IPS-NIHi11 (cell line): Measurements from ENCODE around the gene SORD.
"Not testable (repeated sequence)": the region's sequence is repeated elsewhere in the genome, so short reads cannot be mapped to it uniquely, and the experiment has no call there.

Experiments used
- DNase-seq: peaks from one replicate; pipeline ENCODE4 v3.0.0; 2012; ENCODE audit warnings: mixed read lengths, low spot score

Gene SORD

DNA sequence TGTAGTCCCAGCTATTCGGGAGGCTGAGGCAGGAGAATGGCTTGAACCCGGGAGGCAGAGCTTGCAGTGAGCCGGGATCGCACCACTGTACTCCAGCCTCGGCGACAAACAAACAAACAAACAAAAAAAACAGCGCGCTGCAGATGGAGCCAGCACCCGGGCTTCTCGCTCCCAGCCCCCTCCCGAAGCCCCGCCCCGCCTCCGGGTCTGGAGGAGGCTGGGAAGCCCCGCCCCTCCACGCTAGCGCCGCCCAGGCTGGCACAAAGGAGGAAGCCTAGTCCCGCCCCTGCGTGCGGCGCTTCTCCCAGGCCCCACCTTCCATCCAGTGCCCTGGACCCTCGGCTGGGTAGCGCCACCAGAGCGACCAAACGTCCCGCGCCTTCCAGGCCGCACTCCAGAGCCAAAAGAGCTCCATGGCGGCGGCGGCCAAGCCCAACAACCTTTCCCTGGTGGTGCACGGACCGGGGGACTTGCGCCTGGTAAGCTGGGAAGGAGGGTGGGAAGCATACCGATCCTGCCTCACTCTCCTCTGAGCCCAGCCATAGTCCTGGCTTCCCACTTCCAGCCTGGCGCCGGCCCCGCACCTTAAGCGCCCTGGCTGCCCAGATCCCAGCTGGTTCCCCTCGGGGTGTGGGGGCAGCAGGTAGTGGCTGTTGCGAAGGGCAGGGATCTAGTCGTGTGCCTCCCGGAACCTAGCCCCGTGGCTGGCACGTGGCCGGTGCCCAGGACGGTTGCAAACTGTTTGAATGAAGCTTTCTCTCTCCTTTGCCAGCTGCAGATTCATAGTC, at the start of gene SORD:
SORD (plus strand) TSS at position 325 of the 788 bp plus-strand sequence; CDS start at position 414, 89 bp downstream.
- DNase-seq, result peak; percentile 99

DNA sequence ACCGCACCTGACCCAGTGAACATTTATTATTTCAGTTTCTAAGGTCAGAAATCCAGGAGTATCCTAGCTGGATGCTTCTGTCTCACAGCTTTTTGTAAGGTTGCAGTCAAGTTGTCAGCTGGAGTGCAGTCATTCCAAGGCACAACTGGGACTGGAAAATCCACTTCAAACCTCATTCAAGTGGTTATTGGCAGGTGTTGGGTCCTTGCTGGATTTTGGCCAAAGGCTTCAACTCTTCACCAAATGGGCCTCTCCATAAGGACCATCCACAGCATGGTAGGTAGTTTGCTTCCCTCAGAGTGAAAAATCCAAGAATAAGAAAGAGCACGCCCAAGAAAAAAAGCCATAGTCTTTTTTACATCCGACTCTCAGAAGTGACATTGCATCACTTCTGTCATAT, 46.8 kb upstream of the SORD start:
- DNase-seq, result not testable (repeated sequence)

DNA sequence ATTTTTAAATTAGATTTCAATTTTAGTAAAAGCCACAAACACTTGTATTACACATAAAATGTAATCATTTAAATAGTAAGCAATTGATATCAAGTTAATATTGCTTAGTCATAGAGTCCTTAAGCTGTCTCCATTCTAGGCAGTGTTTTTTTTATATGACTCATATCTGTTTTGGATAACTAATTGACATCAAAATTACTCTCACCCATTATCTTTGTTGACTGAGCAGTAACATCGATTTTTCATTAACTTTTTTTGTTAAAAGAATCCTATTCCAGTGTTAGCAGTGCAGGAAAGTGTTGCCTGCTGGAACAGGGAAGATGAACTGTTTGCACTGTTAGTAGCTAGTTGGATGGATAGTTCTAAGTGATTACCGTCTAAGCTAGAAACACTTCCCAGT, 45.2 kb upstream of the SORD start:
- DNase-seq, result not testable (repeated sequence)

DNA sequence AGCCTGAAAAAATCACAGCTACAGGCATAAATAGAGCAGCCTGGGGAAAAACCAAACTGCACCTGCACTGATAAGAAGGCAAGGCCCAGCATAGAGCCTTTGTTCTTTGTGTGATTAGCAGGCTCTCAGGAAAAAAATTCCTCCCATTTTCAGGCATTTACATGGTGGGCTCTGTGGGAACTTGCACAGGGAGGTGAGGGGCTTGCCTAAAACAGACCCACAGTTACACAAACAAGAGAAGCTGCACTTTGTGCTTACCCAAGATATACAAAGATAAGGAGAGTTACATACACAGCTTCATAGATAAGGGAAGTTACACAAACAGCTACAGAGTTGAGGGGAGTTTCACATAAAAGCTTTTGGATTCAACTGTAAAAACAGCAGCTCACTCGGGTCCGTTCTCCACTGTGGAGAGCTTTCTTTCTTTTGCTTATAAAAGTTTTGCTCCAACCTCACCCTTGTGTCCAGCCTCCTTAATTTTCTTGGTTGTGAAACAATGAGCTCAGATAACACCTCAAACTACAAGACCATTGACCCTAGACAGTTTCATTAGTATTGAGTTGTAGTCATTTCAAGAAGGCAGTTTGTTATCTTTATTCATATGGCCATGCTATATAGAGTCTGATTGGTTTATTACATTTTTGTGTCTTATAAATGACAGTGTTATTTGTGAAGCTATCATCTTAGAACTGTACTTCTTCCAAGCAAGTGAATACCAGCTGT, 43.2 kb upstream of the SORD start:
- not testable (repeated sequence) for DNase-seq

DNA sequence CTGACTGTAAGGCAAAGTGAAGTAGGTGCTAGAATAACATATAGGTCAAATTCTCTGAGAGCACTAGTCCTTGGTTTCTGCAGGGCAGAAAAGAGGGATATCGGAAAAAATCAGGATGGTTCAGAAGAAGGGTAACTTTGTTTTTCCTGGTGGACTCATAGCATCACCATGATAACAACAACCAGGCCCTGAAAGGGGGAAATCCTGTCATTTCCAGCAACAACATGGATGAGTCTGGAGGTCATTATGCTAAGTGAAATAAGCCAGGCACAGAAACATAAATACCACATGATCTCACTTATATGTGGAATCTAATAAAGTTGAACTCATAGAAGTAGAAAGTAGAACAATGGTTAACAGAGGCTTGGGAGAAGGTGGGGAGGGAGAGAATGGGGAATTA, 38.9 kb upstream of the SORD start:
- not testable (repeated sequence) for DNase-seq

DNA sequence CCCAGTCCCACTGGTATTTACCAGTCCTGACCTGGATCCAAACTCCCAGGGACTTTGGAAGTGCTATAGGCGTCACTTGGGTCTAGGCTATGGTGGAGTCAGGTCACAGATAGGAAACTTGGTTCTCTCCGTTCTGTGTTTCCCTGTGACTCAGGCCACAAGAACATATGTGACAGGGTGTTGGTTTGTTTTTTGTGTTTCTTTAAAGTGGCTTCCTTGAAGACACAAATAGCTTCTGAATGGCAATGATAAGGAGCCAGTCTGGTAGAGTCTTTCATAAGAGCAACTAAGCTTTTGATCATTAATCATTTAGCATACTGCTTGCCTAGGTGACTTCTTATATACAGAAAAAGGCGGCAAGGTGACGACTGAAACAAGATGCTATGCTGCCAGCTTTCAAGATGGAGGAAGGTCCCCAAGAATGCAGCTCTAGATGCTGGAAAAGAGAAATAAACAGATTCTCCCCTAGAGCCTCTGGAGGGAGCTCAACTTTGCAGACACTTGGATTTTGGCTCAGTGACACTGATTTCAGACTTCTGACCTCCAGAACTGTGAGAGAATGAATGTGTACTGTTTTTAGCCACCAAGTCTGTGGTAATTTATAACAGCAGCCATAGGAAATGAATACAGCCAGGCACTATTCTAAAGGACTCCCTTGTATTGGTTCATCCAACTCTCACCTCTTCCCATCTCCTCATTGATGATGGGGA, 36.5 kb upstream of the SORD start:
- not testable (repeated sequence) for DNase-seq

DNA sequence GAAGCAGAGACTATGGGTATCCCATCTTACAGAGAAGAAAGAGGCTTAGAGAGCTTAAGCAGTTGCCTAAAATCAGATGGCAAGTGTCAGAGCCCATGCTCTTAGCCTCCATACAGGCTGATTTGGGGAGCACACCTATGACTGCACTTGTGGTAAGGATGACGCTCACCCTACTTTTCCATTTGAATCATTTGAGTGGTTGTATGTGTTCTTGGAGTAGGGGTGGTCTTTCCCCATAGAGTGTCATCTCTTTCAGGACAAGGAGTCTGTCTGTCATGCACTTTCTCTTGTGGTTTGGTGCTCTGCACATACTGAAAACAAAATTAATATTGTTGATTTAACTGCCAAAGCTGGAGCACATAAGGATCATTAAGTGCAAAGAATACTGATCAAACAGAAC, 35.3 kb upstream of the SORD start:
- DNase-seq, result not testable (repeated sequence)

DNA sequence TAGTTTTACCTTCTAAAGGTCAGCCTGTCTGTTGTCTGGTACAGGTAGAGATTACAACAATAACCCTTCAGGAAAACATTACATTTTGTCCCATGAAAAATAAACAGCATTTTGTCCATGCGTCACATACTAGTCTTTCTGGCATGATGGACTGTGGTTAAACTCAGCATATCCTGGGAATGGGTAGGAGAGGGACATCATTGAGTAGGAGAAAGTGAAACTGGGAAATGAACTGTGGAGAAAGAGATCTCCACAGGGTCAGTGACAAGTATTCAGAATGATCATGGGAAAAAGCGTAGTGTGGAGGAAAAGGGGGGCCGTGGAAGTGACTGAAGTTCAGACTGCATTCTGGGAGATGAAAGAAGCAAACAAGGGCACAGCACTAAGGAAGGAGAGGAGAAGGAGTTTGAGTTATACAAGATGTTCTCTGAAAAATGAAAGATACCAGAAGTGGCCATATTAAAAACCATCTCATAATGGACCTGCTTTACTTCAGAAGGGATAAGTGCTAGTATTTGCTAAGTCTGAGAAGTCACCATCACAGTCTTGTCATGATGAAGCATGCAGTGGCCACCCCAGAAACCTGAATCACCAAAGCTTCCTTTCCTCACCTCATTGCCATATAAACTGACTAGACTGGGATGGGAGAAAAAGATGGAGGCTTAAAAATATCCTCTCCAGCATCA, 34.7 kb upstream of the SORD start:
- not testable (repeated sequence) for DNase-seq

DNA sequence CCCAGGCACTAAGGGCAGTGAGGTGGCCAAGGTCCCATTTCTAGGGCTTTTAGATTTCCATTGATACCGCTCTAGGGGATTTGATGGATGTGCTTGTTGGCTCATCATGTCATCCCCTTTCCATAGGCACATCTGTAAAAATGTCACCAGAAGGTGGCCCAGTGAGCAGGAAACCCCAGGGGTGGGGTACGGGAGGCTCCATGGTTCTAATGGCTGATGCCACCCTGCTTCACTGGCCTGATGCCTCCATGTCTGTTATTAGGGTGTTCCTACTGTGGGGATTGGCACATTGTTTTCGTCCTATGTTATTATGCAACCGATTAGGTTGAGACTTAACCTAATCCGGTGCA, 34.1 kb upstream of the SORD start:
- not testable (repeated sequence) for DNase-seq

DNA sequence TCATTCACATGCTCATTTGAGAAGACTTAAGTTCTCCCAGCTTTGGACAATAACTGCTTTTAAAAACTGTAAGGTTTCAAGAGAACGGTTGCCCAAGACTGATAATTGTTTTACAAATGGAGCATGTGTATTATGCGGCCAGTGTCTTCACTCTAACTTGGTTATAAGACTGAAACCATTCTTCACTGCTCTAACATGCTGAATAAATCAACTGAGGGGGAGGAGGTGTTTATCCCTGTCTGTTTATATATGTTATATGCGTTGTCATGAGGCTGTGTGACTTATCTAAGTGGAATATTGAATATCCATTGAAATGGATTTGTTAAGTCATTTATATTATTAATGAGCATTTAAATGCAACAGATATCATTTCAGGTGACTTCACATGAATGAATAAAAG, 25.4 kb upstream of the SORD start:
- not testable (repeated sequence) for DNase-seq

DNA sequence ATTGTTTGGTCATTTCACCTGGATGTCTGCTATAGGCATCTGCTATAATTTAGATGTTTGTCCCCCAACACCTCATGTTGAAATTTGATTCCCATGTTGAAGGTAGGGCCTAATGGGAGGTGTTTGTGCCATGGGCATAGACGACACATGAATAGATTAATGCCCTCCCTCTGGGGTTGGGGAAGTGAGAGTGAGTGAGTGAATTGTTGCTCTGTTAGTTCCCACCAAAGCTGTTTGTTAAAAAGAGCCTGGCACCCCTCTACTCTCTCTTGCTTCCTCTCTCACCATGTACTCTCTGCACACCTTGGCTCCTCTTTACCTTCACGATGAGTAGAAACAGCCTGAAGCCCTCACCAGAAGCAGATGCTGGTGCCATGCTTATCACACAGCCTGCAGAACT, 23.9 kb upstream of the SORD start:
- no peak for DNase-seq

DNA sequence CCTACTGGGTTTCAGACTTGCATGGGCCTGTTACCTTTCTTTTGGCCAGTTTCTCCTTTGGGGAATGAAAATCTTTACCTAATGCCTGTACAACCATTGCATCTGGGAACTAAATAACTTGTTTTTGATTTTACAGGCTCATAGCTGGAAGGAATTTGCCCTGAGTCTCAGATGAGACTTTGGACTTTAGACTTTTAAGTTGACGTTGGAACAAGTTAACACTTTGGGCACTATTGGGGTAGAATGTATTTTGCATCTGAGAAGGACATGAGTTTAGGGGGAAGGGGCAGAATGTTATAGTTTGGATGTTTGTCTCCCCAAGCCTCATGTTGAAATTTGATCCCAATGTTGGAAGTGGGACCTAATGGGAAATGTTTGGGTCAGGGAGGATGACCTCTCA, 21.8 kb upstream of the SORD start:
- DNase-seq, result not testable (repeated sequence)

DNA sequence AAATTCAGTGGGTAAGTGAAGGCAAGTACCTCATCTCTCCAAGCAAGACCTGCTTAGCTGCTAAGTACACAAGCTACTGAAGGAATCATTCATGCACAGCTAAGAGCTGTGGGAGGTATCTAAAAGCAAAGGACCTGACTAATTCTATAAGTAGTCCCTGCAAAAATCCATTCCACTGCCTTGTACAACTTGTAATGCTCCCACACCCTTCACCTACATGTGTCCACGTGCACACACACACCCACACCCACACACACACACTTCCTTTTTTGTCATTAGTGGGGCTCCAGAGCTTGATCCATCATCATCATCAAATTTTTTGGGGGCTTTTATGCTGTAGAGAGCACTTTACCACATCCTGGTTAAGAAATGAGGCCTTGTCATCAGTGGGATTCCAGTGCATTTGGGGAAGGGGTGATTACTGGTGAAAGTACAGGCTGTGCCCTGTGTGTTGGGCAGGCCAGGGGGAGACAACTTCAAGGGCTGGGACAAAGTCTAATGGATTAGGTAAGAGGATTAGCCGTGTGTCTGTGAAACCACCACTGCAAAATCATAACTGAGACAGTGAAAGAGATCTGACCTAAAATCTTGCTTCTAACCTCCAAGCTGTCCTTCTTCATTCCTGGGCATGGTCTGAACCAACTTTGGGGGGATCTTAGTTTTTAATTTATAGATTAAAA, 19.1 kb upstream of the SORD start:
- DNase-seq, result not testable (repeated sequence)

DNA sequence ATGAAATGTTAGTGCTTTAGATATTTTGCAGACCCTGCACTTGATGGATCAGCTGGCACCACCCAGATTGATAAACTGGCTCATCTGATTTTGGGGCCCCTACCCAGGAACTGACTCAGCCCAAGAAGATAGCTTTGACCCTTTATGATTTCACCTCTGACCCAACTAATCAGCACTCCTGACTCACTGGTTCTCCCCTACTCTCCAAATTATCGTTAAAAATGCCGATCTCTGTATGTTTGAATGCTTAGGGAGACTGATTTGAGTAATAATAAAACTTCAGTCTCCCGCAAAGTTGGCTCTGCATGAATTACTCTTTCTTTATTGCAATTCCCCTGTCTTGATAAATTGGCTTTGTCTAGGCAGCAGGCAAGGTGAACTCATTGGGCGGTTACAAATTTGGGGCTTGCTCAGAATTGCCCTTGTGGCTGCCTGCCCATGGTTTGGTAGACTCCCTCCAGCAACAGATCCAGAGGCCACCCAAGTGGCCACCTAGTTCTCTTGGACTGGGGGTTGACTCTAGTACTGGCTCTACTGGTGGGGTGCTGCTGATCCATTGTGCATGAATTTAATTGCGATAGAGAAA, 18.3 kb upstream of the SORD start:
- not testable (repeated sequence) for DNase-seq

DNA sequence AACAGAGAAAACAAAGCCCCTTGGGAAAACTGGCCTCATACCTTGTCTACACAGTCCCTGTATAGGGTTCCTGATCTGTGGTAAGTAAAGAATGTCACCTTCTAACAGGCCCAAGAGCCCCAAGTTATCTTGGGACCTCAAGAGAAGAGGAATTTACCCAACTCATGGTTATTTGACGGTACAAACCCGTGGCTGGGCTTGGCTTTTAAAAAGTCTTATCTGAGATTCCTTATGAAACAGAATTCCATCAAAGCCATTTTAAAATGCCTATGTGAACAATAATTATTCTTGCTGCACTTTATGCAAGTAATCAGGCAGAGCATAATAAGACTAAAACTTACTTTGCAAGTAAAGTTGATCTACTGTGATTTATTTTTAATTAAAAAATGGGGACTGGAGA, 13.9 kb upstream of the SORD start:
- no peak for DNase-seq

DNA sequence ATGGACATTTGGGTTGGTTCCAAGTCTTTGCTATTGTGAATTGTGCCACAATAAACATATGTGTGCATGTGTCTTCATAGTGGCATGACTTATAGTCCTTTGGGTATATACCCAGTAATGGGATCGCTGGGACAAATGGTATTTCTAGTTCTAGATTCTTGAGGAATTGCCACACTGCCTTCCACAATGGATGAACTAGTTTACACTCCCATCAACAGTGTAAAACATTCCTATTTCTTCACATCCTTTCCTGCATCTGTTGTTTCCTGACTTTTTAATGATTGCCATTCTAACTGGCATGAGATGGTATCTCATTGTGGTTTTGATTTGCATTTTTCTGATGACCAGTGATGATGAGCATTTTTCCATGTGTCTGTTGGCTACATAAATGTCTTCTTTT, 7.9 kb upstream of the SORD start:
- not testable (repeated sequence) for DNase-seq

DNA sequence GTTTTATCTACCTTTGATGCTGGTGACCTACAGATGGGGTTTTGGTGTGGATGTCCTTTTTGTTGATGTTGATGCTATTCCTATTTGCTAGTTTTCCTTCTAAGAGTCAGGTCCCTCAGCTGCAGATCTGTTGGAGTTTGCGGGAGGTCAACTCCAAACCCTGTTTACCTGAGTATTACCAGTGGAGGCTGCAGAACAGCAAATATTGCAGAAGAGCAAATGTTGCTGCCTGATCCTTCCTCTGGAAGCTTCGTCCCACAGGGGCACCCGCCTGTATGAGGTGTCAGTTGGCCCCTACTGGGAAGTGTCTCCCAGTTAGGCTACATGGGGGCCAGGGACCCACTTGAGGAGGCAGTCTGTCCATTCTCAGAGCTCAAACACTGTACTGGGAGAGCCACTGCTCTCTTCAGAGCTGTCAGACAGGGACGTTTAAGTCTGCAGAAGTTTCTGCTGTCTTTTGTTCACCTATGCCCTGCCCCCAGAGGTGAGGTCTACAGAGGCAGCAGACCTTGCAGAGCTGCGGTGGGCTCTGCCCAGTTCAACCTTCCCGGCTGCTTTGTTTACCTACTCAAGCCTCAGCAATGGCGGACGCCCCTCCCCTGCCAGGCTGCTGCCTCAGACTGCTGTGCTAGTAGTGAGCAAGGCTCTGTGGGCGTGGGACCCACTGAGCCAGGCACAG, 2.6 kb upstream of the SORD start:
- not testable (repeated sequence) for DNase-seq

DNA sequence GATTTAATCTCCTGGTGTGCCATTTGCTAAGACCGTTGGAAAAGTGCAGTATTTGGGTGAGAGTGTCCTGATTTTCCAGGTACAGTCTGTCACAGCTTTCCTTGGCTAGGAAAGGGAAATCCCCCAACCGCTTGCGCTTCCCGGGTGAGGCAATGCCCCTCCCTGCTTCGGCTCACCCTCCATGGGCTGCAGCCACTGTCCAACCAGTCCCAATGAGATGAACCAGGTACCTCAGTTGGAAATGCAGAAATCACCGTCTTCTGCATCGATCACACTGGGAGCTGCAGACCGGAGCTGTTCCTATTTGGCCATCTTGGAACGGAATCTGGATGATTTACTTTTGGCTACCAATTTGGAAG, 2.1 kb upstream of the SORD start:
- DNase-seq, result not testable (repeated sequence)

DNA sequence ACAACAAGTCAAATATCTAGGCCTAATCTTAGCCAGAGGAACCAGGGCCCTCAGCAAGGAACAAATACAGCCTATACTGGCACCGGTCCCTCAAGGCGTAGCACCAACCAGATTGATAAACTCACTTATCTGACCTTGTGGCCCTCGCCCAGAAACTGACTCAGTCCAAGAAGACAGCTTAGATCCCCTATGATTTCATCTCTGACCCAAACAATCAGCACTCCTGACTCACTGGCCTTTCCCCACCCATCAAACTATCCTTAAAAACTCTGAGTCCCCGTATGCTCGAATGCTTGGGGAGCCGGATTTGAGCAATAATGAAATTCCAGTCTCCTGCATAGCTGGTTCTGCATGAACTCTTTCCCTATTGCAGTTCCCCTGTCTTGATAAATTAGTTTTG, 1.6 kb upstream of the SORD start:
- DNase-seq, result no peak

DNA sequence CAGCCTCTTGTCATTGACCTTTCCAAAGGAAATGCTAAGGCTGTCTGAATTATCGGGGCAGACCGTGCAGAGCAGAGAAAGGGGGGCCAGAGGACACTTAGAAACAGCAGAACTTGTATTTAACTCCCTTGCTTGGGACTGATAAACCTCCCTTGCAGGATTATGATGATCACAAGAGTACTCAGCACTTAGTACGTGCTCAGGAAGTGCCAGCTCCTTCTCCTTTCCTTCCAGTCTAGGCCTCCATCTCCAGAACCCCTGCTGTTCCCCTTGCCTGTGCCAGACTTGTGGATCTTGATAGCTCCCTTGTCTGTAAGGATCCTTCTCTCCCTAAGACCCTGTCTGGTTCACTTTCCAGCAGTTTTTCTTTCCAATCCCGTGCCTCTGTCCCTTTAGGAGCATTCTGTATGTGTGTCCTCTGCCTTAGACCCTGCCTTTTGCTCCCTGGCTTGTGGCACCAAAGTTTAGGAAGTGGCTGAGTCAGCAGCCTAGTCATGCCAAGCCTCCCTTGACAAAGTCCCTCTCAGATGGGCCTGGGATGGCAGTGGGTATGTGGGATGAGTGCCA, 747 bp downstream of the SORD start:
- DNase-seq, result peak; percentile 20
